A673 (cell line): ENCODE results near the gene PML. TPM values are rescaled to one million over a fixed set of nuclear protein-coding genes. Genes with fewer than 3 reads are reported as not detected.

Experiments
- BruUV-seq: library from RNA; stranded (reverse); fragments of 400-500 nt; replicated peaks from 2 replicates; lab custom pipeline; 2021; lab: Mats Ljungman, UMichigan
- CTCF ChIA-PET: fragments of 300-600 bp; sonication (Branson Sonifier 250); formaldehyde crosslinking; loops from one replicate; lab custom pipeline; 2022; ENCODE audit warnings: antibody characterized with exemption; lab: Charles Lee
- POLR2A ChIA-PET: fragments of 300-600 bp; sonication (Branson Sonifier 250); formaldehyde crosslinking; loops from one replicate; lab custom pipeline; 2022; ENCODE audit warnings: antibody characterized with exemption; ENCODE audit not compliant: low non-redundant PET; lab: Charles Lee
- DNase-seq: peaks from one replicate; pipeline ENCODE4 v3.0.0-alpha.2; 2015; ENCODE audit warnings: low spot score
- H3K27ac ChIP-seq: fragments of 200-600 bp; sonication (generic); 2 replicates; pipeline ENCODE4 v1.5.1; 2016; ENCODE audit warnings: mixed run types, low read depth, mild to moderate bottlenecking, mixed read lengths, antibody characterized with exemption, low read length; ENCODE audit not compliant: poor library complexity, severe bottlenecking
- H3K27me3 ChIP-seq: fragments of 200-600 bp; sonication (generic); replicated peaks from 2 replicates; pipeline ENCODE4 v1.6.1; 2017; ENCODE audit warnings: mixed run types, low read depth, mild to moderate bottlenecking, mixed read lengths, antibody characterized with exemption, low read length; ENCODE audit not compliant: insufficient read depth, poor library complexity
- H3K36me3 ChIP-seq: fragments of 200-600 bp; sonication (generic); 2 replicates; pipeline ENCODE4 v1.6.1; 2016; ENCODE audit warnings: mixed run types, mild to moderate bottlenecking, mixed read lengths, antibody characterized with exemption, low read length; ENCODE audit not compliant: insufficient read depth, poor library complexity, severe bottlenecking
- H3K4me1 ChIP-seq: fragments of 200-600 bp; sonication (generic); 2 replicates; pipeline ENCODE4 v1.6.1; 2017; ENCODE audit warnings: mixed run types, mild to moderate bottlenecking, mixed read lengths, antibody characterized with exemption, low read length; ENCODE audit not compliant: insufficient read depth, poor library complexity, severe bottlenecking
- H3K4me3 ChIP-seq: fragments of 200-600 bp; sonication (generic); 2 replicates; pipeline ENCODE4 v1.5.1; 2016; ENCODE audit warnings: low read depth, mixed run types, mild to moderate bottlenecking, mixed read lengths, low read length; ENCODE audit not compliant: poor library complexity, severe bottlenecking
- H3K9me3 ChIP-seq: fragments of 200-600 bp; sonication (generic); 2 replicates; pipeline ENCODE4 v1.6.1; 2016; ENCODE audit warnings: mixed run types, low read depth, mild to moderate bottlenecking, mixed read lengths, antibody characterized with exemption, low read length; ENCODE audit not compliant: poor library complexity, severe bottlenecking
- CTCF ChIP-seq: fragments of 300-800, 200-600 bp; sonication (generic); conservative IDR thresholded peaks from 2 replicates; pipeline ENCODE4 v1.5.1; 2017; ENCODE audit warnings: low read depth, mild to moderate bottlenecking, antibody characterized with exemption, low read length, moderate library complexity, mixed read lengths
- EZH2 ChIP-seq: fragments of 200-600 bp; sonication (generic); IDR thresholded peaks from 2 replicates; pipeline ENCODE4 v1.6.1; 2017; ENCODE audit warnings: borderline replicate concordance, low read depth, mild to moderate bottlenecking, mixed read lengths, antibody characterized with exemption, low read length; ENCODE audit not compliant: poor library complexity, severe bottlenecking
- intact Hi-C: fragments of 100-400 bp; cut with micrococcal nuclease; formaldehyde crosslinking; loops from one replicate; pipeline ENCODE4 v1.10.0; 2022; ENCODE audit not compliant: unreplicated experiment
- total RNA-seq: library from RNA; stranded (reverse); gene quantifications from 2 replicates; pipeline ENCODE4 v1.2.3, GENCODE V29; 2021

PML gene
- total RNA-seq, 1 experiment from 2014 or later = 40.0 TPM

- no peak overlapping the region for H3K27ac ChIP-seq
- peaks cover 15% of the 10 kb centered on the region for H3K36me3 ChIP-seq
- H3K4me1 ChIP-seq = peaks cover 13% of the 10 kb centered on the region
- POLR2A ChIA-PET = no interaction called here
- intact Hi-C loops = no loop called here
- H3K27me3 ChIP-seq = no peaks in the 10 kb centered on the region
- TF ChIP-seq CTCF = no peak
- no peak for TF ChIP-seq EZH2
- CTCF ChIA-PET = no interaction called here
- H3K9me3 ChIP-seq = no peaks in the 10 kb centered on the region
- H3K4me3 ChIP-seq = no peak overlapping the region
- no TSS peak for BruUV-seq
- DNase-seq = no peak
Measured at GRCh38 chr15:73946046-73946721, 48.3 kb upstream of the PML start.

GRCh38 chr15:73946795-73947370, 47.6 kb upstream of the PML start:
- TF ChIP-seq CTCF (no peak), EZH2 (no peak)
- no peak for DNase-seq
- intact Hi-C loops = no loop called here
- H3K27ac ChIP-seq = no peak overlapping the region
- POLR2A ChIA-PET = no interaction called here
- H3K4me3 ChIP-seq = no peak overlapping the region
- BruUV-seq = no TSS peak
- no peaks in the 10 kb centered on the region for H3K9me3 ChIP-seq
- peaks cover 15% of the 10 kb centered on the region for H3K36me3 ChIP-seq
- CTCF ChIA-PET = no interaction called here
- H3K4me1 ChIP-seq = peaks cover 19% of the 10 kb centered on the region
- no peaks in the 10 kb centered on the region for H3K27me3 ChIP-seq

GRCh38 chr15:73947651-73948050, 46.9 kb upstream of the PML start:
- ChIA-PET CTCF (no interaction called here), POLR2A (no interaction called here)
- Histone ChIP-seq H3K4me1 (peaks cover 23% of the 10 kb centered on the region), H3K27ac (no peak overlapping the region), H3K4me3 (no peak overlapping the region), H3K27me3 (no peaks in the 10 kb centered on the region), H3K36me3 (peaks cover 18% of the 10 kb centered on the region), H3K9me3 (no peaks in the 10 kb centered on the region)
- TF ChIP-seq CTCF = no peak
- TF ChIP-seq EZH2 = no peak
- no peak for DNase-seq
- intact Hi-C loops = no loop called here
- BruUV-seq = no TSS peak
